ENCODE data around the gene GOLM1. TPM values are rescaled to one million over a fixed set of nuclear protein-coding genes. Genes with fewer than 3 reads are reported as not detected.

GOLM1 gene
- total and polyA plus RNA-seq, 2 of the 13 experiments (the other 11 are each of a cell fraction or from before 2014, with no cell fraction given): 0.20 to 0.30 TPM

GRCh38 chr9:86097510-86098224 lies 1.7 kb downstream of the GOLM1 start:
- no peak for DNase-seq (ENCODE audit: low spot score)
- Histone ChIP-seq H3K4me1 (ENCODE audit: insufficient read depth, low read length) (peaks cover 20% of the 10 kb centered on the region), H4K20me1 (ENCODE audit: insufficient read depth, low read length) (peaks cover 22% of the 10 kb centered on the region), H3K9ac (ENCODE audit: insufficient read depth, low read depth, low read length) (no peak overlapping the region), H3K79me2 (ENCODE audit: insufficient read depth, low read length) (no peaks in the 10 kb centered on the region), H3K4me2 (ENCODE audit: low read depth, low read length) (no peak overlapping the region), H3K27me3 (ENCODE audit: control insufficient read depth in 1 of 2, insufficient read depth in 2 of 2, low read length in 2 of 2) (peaks cover 7 to 68% of the 10 kb centered on the region in 2 experiments; a peak in 4 of 5 replicates), H3K36me3 (replicated peaks in 1 of 2; ENCODE audit: control insufficient read depth in 1 of 2, insufficient read depth in 2 of 2, low read length in 2 of 2) (no peaks in the 10 kb centered on the region), H3K9me3 (ENCODE audit: low read length) (no peaks in the 10 kb centered on the region), H2AFZ (ENCODE audit: low read length) (no peak overlapping the region), H3K27ac (ENCODE audit: extremely low read length, insufficient read depth, low read length) (no peak overlapping the region), H3K4me3 (replicated peaks in 1 of 3; ENCODE audit: insufficient read depth in 1 of 3, low read depth in 2 of 3, low read length in 3 of 3) (no peak overlapping the region)
- intact Hi-C loops (cut with micrococcal nuclease; ENCODE audit: unreplicated experiment): no loop called here
- 69% methylated on average over 10 of the region's 10 CpGs for WGBS (ENCODE audit: low lambda C conversion rate)
- ATAC-seq: no peak
- ChIA-PET POLR2A (no interaction called here), CTCF (ENCODE audit: low intra/inter-chr PET ratio, low total read pairs) (no interaction called here)
- in situ Hi-C loops (cut with HindIII; ENCODE audit: extremely low pct_ligation_motif_present, low pct_unique_long_range_greater_than_20kb): no loop called here
- no peak for TF ChIP-seq HHEX (CRISPR knock-in tag; IDR thresholded peaks at IDR 0.05)
- no peak for TF ChIP-seq ZNF20 (CRISPR knock-in tag; IDR thresholded peaks at IDR 0.05)
- no peak for TF ChIP-seq ELF1 (CRISPR knock-in tag; IDR thresholded peaks at IDR 0.05)
- no peak for TF ChIP-seq ZBTB8A (CRISPR knock-in tag; IDR thresholded peaks at IDR 0.05; ENCODE audit: borderline replicate concordance, low read depth)
- no peak for TF ChIP-seq TRIM22 (IDR thresholded peaks at IDR 0.05)
- TF ChIP-seq TEAD2 (CRISPR knock-in tag; IDR thresholded peaks at IDR 0.05): no peak
- no peak for TF ChIP-seq ZSCAN29 (CRISPR knock-in tag; conservative IDR thresholded peaks at IDR 0.05)
- no peak for TF ChIP-seq ZFY (CRISPR knock-in tag; IDR thresholded peaks at IDR 0.05)
- TF ChIP-seq ZBTB2 (CRISPR knock-in tag; IDR thresholded peaks at IDR 0.05; ENCODE audit: low read depth): no peak
- TF ChIP-seq NONO (IDR thresholded peaks at IDR 0.05): no peak
- no peak for TF ChIP-seq NONO (CRISPR knock-in tag; conservative IDR thresholded peaks at IDR 0.05)
- no peak for TF ChIP-seq HCFC1 (IDR thresholded peaks at IDR 0.05; ENCODE audit: low read depth, low read length)
- TF ChIP-seq SNAPC2 (CRISPR knock-in tag; IDR thresholded peaks at IDR 0.05): no peak
- no peak for TF ChIP-seq ZNF501 (CRISPR knock-in tag; IDR thresholded peaks at IDR 0.05)
- no peak for TF ChIP-seq PRDM4 (CRISPR knock-in tag; IDR thresholded peaks at IDR 0.05; ENCODE audit: borderline replicate concordance)
- TF ChIP-seq ZNF367 (CRISPR knock-in tag; IDR thresholded peaks at IDR 0.05; ENCODE audit: borderline replicate concordance): no peak
- TF ChIP-seq GATAD2A (CRISPR knock-in tag; IDR thresholded peaks at IDR 0.05): no peak
- TF ChIP-seq ZNF652 (CRISPR knock-in tag; IDR thresholded peaks at IDR 0.05; ENCODE audit: borderline replicate concordance, low read depth): no peak
- TF ChIP-seq ZNF296 (CRISPR knock-in tag; conservative IDR thresholded peaks at IDR 0.05): no peak
- no TSS peak for BruUV-seq (replicated peaks)
- no peak for FAIRE-seq
